GM12878 (cell line): Measurements from ENCODE around the gene FAM8A1. TPM values are rescaled to one million over a fixed set of nuclear protein-coding genes. Genes with fewer than 3 reads are reported as not detected.

Experiments
- ATAC-seq: fragments of 200-7000 bp; cut with Tn5 transposase; 3 replicates; pipeline ENCODE4 v1.9.1; 2020; ENCODE audit warnings: mild to moderate bottlenecking, moderate library complexity
- BruUV-seq: library from RNA; stranded (reverse); fragments of 400-500 nt; replicated peaks from 2 replicates; lab custom pipeline; 2021; lab: Mats Ljungman, UMichigan
- CTCF ChIA-PET: fragments of 300-600 bp; sonication (Branson Sonifier 250); formaldehyde crosslinking; extraction: SDS; loops from one replicate; lab custom pipeline; 2021; ENCODE audit warnings: inconsistent platforms; lab: Yijun Ruan, JAX
- POLR2A ChIA-PET: fragments of 350-600 bp; formaldehyde crosslinking; extraction: SDS; loops from one replicate; lab custom pipeline; 2021; ENCODE audit warnings: inconsistent platforms; lab: Charles Lee
- RAD21 ChIA-PET: fragments of 300-600 bp; sonication (Branson Sonifier 250); formaldehyde crosslinking; loops from one replicate; lab custom pipeline; 2023; ENCODE audit warnings: antibody characterized with exemption; ENCODE audit not compliant: unreplicated experiment; lab: Charles Lee
- SMC1A ChIA-PET: fragments of 300-600 bp; sonication (Branson Sonifier 250); formaldehyde crosslinking; loops from one replicate; lab custom pipeline; 2023; ENCODE audit not compliant: unreplicated experiment, uncharacterized antibody; lab: Charles Lee
- DNase-seq: peaks from one replicate; pipeline ENCODE4 v3.0.0-alpha.2; 2011; ENCODE audit warnings: low read depth, low spot score
- FAIRE-seq: peaks from 3 replicates; lab custom pipeline; 2011; peaks lifted over from hg19 to GRCh38; lab: Jason Lieb, UNC
- H2AFZ ChIP-seq: 2 replicates; pipeline ENCODE4 v1.6.0; 2011; ENCODE audit warnings: low read depth, low read length, control low read depth; ENCODE audit not compliant: control insufficient read depth
- H3K27ac ChIP-seq: 2 replicates; pipeline ENCODE4 v1.5.1; 2011; ENCODE audit warnings: control low read depth; ENCODE audit not compliant: control insufficient read depth, insufficient read depth
- H3K27me3 ChIP-seq, 2 experiments: replicated peaks in 1 of 2; 2 replicates each; pipeline versions ENCODE4 v1.6.0 to v1.6.1; 2011; ENCODE audit warnings: low read length in 1 of 2; ENCODE audit not compliant: control insufficient read depth in 2 of 2, insufficient read depth in 2 of 2
- H3K36me3 ChIP-seq, 2 experiments: 2 replicates each; pipeline ENCODE4 v1.5.1; 2011; ENCODE audit warnings: low read length in 1 of 2; ENCODE audit not compliant: control insufficient read depth in 2 of 2, insufficient read depth in 2 of 2
- H3K4me1 ChIP-seq: 2 replicates; pipeline ENCODE4 v1.6.1; 2011; ENCODE audit warnings: mild to moderate bottlenecking, low read length, moderate library complexity, mixed read lengths; ENCODE audit not compliant: control insufficient read depth, insufficient read depth
- H3K4me2 ChIP-seq: 2 replicates; pipeline ENCODE4 v1.6.0; 2011; ENCODE audit warnings: control low read depth; ENCODE audit not compliant: control insufficient read depth, insufficient read depth
- H3K4me3 ChIP-seq: fragments of 200-600 bp; sonication (generic); 2 replicates; pipeline ENCODE4 v1.5.1; 2016
- H3K79me2 ChIP-seq: 2 replicates; pipeline ENCODE4 v1.6.0; 2011; ENCODE audit warnings: low read length; ENCODE audit not compliant: control insufficient read depth, insufficient read depth
- H3K9ac ChIP-seq: 2 replicates; pipeline ENCODE4 v1.8.0; 2011; ENCODE audit warnings: low read length, control low read depth, mixed read lengths; ENCODE audit not compliant: control insufficient read depth, insufficient read depth
- H3K9me3 ChIP-seq: replicated peaks from 3 replicates; pipeline ENCODE4 v1.5.1; 2011; ENCODE audit warnings: mild to moderate bottlenecking, low read length; ENCODE audit not compliant: control insufficient read depth, insufficient read depth
- H4K20me1 ChIP-seq: 2 replicates; pipeline ENCODE4 v1.6.0; 2011; ENCODE audit not compliant: control insufficient read depth, insufficient read depth
- HSF1 ChIP-seq: fragments of 150-350 bp; IDR thresholded peaks from 2 replicates; pipeline ENCODE4 v1.6.1; 2014; ENCODE audit warnings: mild to moderate bottlenecking, low read depth, low read length
- MYC ChIP-seq: IDR thresholded peaks from 2 replicates; pipeline ENCODE4 v1.6.1; 2011; ENCODE audit warnings: mild to moderate bottlenecking, low read length, moderate library complexity, inconsistent platforms; ENCODE audit not compliant: insufficient read depth, insufficient replicate concordance, insufficient read length, severe bottlenecking
- POLR2AphosphoS5 ChIP-seq: IDR thresholded peaks from 2 replicates; pipeline ENCODE4 v1.6.1; 2011; ENCODE audit warnings: mild to moderate bottlenecking, low read length, inconsistent platforms
- PRDM15 ChIP-seq: fragments of 450-650 bp; formaldehyde crosslinking; IDR thresholded peaks from 2 replicates; pipeline ENCODE4 v1.4.0; 2020; ENCODE audit warnings: mild to moderate bottlenecking, moderate library complexity
- SP1 ChIP-seq: IDR thresholded peaks from one replicate; pipeline ENCODE4 v1.6.1; 2011; ENCODE audit warnings: low read depth, low read length
- SPI1 ChIP-seq: IDR thresholded peaks from 2 replicates; pipeline ENCODE4 v1.6.1; 2011; ENCODE audit warnings: low read depth, mild to moderate bottlenecking, low read length, moderate library complexity, borderline replicate concordance; ENCODE audit not compliant: insufficient read depth
- TARDBP ChIP-seq: IDR thresholded peaks from 2 replicates; pipeline ENCODE4 v1.6.1; 2016; ENCODE audit warnings: borderline replicate concordance
- WGBS: methylation state at CpG from one replicate; pipeline ENCODE4 v1.1.6; 2016; ENCODE audit warnings: low lambda C conversion rate; ENCODE audit not compliant: insufficient replicate concordance, insufficient coverage; ENCODE audit errors: missing lambda C conversion rate; 5-methylcytosine and 5-hydroxymethylcytosine counted together
- in situ Hi-C: fragments of 300-500 bp; cut with MboI; formaldehyde crosslinking; loops from 9 replicates; pipeline ENCODE4 v1.14.3; 2018; ENCODE audit warnings: mixed read lengths
- intact Hi-C: fragments of 100-400 bp; cut with micrococcal nuclease; formaldehyde crosslinking; loops from one replicate; pipeline ENCODE4 v1.14.2; 2022; ENCODE audit not compliant: unreplicated experiment
- polyA plus RNA-seq, 11 experiments: library from polyadenylated mRNA; depleted of rRNA in 4 of 11; unstranded in 6 of 11; stranded (reverse) in 5 of 11; fragments of >200 nt; fragmentation: Nextera tagmentation in 4 of 11; fragmentation: Illumina TruSeq in 1 of 11; extraction: Ambion mirVana in 4 of 11; extraction: Trizol in 1 of 11; gene quantifications; 1 replicate in 1 of 11; 2 replicates in 10 of 11; pipeline versions ENCODE4 v1.2.1 to v1.2.3, GENCODE V29; 2011 to 2016; ENCODE audit warnings: inconsistent platforms in 2 of 11, missing spikeins in 2 of 11, low read depth in 1 of 11
- total RNA-seq, 4 experiments: library from RNA; depleted of rRNA in 3 of 4; stranded (reverse); fragments of >200 nt in 3 of 4; fragmentation: Illumina TruSeq in 1 of 4; extraction: Trizol in 1 of 4; gene quantifications; 2 replicates each; pipeline versions ENCODE4 v1.2.1 to v1.2.3, GENCODE V29; 2013 to 2021

FAM8A1 gene
- total and polyA plus RNA-seq, 10 of the 15 experiments (the other 5 are each of a cell fraction or from before 2014, with no cell fraction given), result 1.4 to 7.4 (median 3.6) TPM

GRCh38 chr6:17628873-17629272, 28.8 kb downstream of the FAM8A1 start:
- POLR2A ChIA-PET, result interaction anchor here (1.4 kb wide), 1 partner anchor 10 kb away, joined by 5 read pairs; no protein-coding TSS in a partner anchor
- no peak overlapping the region for H3K9ac ChIP-seq
- H3K4me3 ChIP-seq, result no peak overlapping the region
- H4K20me1 ChIP-seq, result peaks cover 2% of the 10 kb centered on the region; the same call in 1 of the 2 replicates
- no TSS peak for BruUV-seq
- H3K4me2 ChIP-seq, result no peak overlapping the region
- no peak overlapping the region for H2AFZ ChIP-seq
- no peak overlapping the region for H3K27ac ChIP-seq
- peaks cover 5% of the 10 kb centered on the region for H3K79me2 ChIP-seq
- in situ Hi-C loops (no loop called here), intact Hi-C loops (no loop called here)
- H3K9me3 ChIP-seq, result no peaks in the 10 kb centered on the region
- peaks cover 13 to 36% of the 10 kb centered on the region in 2 experiments for H3K36me3 ChIP-seq
- TF ChIP-seq MYC (no peak), HSF1 (no peak), SP1 (no peak), SPI1 (0 out of 2 replicates have a peak, but pooled peaks have one; percentile 46), PRDM15 (CRISPR knock-in tag) (no peak), POLR2AphosphoS5 (no peak), TARDBP (no peak)
- SMC1A ChIA-PET, result interaction anchor here (0.8 to 2.7 kb wide), 3 partner anchors 9 to 63 kb away, joined by 3 to 10 read pairs (median 9); no protein-coding TSS in a partner anchor
- peaks cover 12% of the 10 kb centered on the region; the same call in 1 of the 2 replicates for H3K4me1 ChIP-seq
- 46% methylated on average over 1 of the region's 1 CpG for whole genome bisulfite sequencing
- peak; percentile 31; the same call in 1 of the 3 replicates for ATAC-seq
- DNase-seq, result no peak
- no peaks in the 10 kb centered on the region for H3K27me3 ChIP-seq
- FAIRE-seq, result no peak
- RAD21 ChIA-PET, result no interaction called here
- CTCF ChIA-PET, result interaction anchor here (0.7 to 1.4 kb wide), 4 partner anchors 8 to 474 kb away, joined by 3 to 5 read pairs (median 4); no protein-coding TSS in a partner anchor
